ENCODE measurements around the gene SNED1.

Gene SNED1

GRCh38 chr2:241068942-241069810, 70.8 kb downstream of the SNED1 start:
- no peak for DNase-seq

- DNase-seq, result no peak
These were observed 71.4 kb downstream of the SNED1 start for GRCh38 chr2:241069821-241070281.

GRCh38 chr2:241070361-241070760, 71.9 kb downstream of the SNED1 start:
- no peak for DNase-seq

- DNase-seq, result no peak
These were observed 72.6 kb downstream of the SNED1 start for GRCh38 chr2:241070811-241071676.

GRCh38 chr2:241071677-241072111, 73.3 kb downstream of the SNED1 start:
- no peak for DNase-seq

GRCh38 chr2:241072151-241072550, 73.7 kb downstream of the SNED1 start:
- no peak for DNase-seq

GRCh38 chr2:241072553-241073165, 74.2 kb downstream of the SNED1 start:
- DNase-seq, result no peak

- no peak for DNase-seq
These were observed 75.0 kb downstream of the SNED1 start for GRCh38 chr2:241073166-241074064.

- DNase-seq, result no peak
These were observed 75.8 kb downstream of the SNED1 start for GRCh38 chr2:241074065-241074818.

- DNase-seq, result no peak
These were observed 76.6 kb downstream of the SNED1 start for GRCh38 chr2:241074901-241075540.

GRCh38 chr2:241080405-241081189, 82.2 kb downstream of the SNED1 start:
- DNase-seq, result no peak

- no peak for DNase-seq
These were observed 82.8 kb downstream of the SNED1 start for GRCh38 chr2:241081190-241081642.

- DNase-seq, result no peak
These were observed 83.4 kb downstream of the SNED1 start for GRCh38 chr2:241081643-241082340.

- DNase-seq, result no peak
These were observed 84.1 kb downstream of the SNED1 start for GRCh38 chr2:241082341-241083090.

- no peak for DNase-seq
These were observed 84.6 kb downstream of the SNED1 start for GRCh38 chr2:241083091-241083415.

GRCh38 chr2:241084856-241085444, 86.5 kb downstream of the SNED1 start:
- no peak for DNase-seq

GRCh38 chr2:241087420-241088268, 89.2 kb downstream of the SNED1 start:
- DNase-seq, result no peak

Data from NCI-H524 (cell line).